GM12878 (cell line): Measurements from ENCODE around the gene NT5C2. TPM values are rescaled to one million over a fixed set of nuclear protein-coding genes. Genes with fewer than 3 reads are reported as not detected.
"Not testable (repeated sequence)": the region's sequence is repeated elsewhere in the genome, so short reads cannot be mapped to it uniquely, and the experiment has no call there.

Experiments
- ATAC-seq: fragments of 200-7000 bp; cut with Tn5 transposase; 3 replicates; pipeline ENCODE4 v1.9.1; 2020; ENCODE audit warnings: mild to moderate bottlenecking, moderate library complexity
- BruUV-seq: library from RNA; stranded (reverse); fragments of 400-500 nt; replicated peaks from 2 replicates; lab custom pipeline; 2021; lab: Mats Ljungman, UMichigan
- CTCF ChIA-PET: fragments of 300-600 bp; sonication (Branson Sonifier 250); formaldehyde crosslinking; extraction: SDS; loops from one replicate; lab custom pipeline; 2021; ENCODE audit warnings: inconsistent platforms; lab: Yijun Ruan, JAX
- POLR2A ChIA-PET: fragments of 350-600 bp; formaldehyde crosslinking; extraction: SDS; loops from one replicate; lab custom pipeline; 2021; ENCODE audit warnings: inconsistent platforms; lab: Charles Lee
- RAD21 ChIA-PET: fragments of 300-600 bp; sonication (Branson Sonifier 250); formaldehyde crosslinking; loops from one replicate; lab custom pipeline; 2023; ENCODE audit warnings: antibody characterized with exemption; ENCODE audit not compliant: unreplicated experiment; lab: Charles Lee
- SMC1A ChIA-PET: fragments of 300-600 bp; sonication (Branson Sonifier 250); formaldehyde crosslinking; loops from one replicate; lab custom pipeline; 2023; ENCODE audit not compliant: unreplicated experiment, uncharacterized antibody; lab: Charles Lee
- DNase-seq: peaks from one replicate; pipeline ENCODE4 v3.0.0-alpha.2; 2011; ENCODE audit warnings: low read depth, low spot score
- FAIRE-seq: peaks from 3 replicates; lab custom pipeline; 2011; peaks lifted over from hg19 to GRCh38; lab: Jason Lieb, UNC
- H2AFZ ChIP-seq: 2 replicates; pipeline ENCODE4 v1.6.0; 2011; ENCODE audit warnings: low read depth, low read length, control low read depth; ENCODE audit not compliant: control insufficient read depth
- H3K27ac ChIP-seq: 2 replicates; pipeline ENCODE4 v1.5.1; 2011; ENCODE audit warnings: control low read depth; ENCODE audit not compliant: control insufficient read depth, insufficient read depth
- H3K27me3 ChIP-seq, 2 experiments: replicated peaks in 1 of 2; 2 replicates each; pipeline versions ENCODE4 v1.6.0 to v1.6.1; 2011; ENCODE audit warnings: low read length in 1 of 2; ENCODE audit not compliant: control insufficient read depth in 2 of 2, insufficient read depth in 2 of 2
- H3K36me3 ChIP-seq, 2 experiments: 2 replicates each; pipeline ENCODE4 v1.5.1; 2011; ENCODE audit warnings: low read length in 1 of 2; ENCODE audit not compliant: control insufficient read depth in 2 of 2, insufficient read depth in 2 of 2
- H3K4me1 ChIP-seq: 2 replicates; pipeline ENCODE4 v1.6.1; 2011; ENCODE audit warnings: mild to moderate bottlenecking, low read length, moderate library complexity, mixed read lengths; ENCODE audit not compliant: control insufficient read depth, insufficient read depth
- H3K4me2 ChIP-seq: 2 replicates; pipeline ENCODE4 v1.6.0; 2011; ENCODE audit warnings: control low read depth; ENCODE audit not compliant: control insufficient read depth, insufficient read depth
- H3K4me3 ChIP-seq: fragments of 200-600 bp; sonication (generic); 2 replicates; pipeline ENCODE4 v1.5.1; 2016
- H3K79me2 ChIP-seq: 2 replicates; pipeline ENCODE4 v1.6.0; 2011; ENCODE audit warnings: low read length; ENCODE audit not compliant: control insufficient read depth, insufficient read depth
- H3K9ac ChIP-seq: 2 replicates; pipeline ENCODE4 v1.8.0; 2011; ENCODE audit warnings: low read length, control low read depth, mixed read lengths; ENCODE audit not compliant: control insufficient read depth, insufficient read depth
- H3K9me3 ChIP-seq: replicated peaks from 3 replicates; pipeline ENCODE4 v1.5.1; 2011; ENCODE audit warnings: mild to moderate bottlenecking, low read length; ENCODE audit not compliant: control insufficient read depth, insufficient read depth
- H4K20me1 ChIP-seq: 2 replicates; pipeline ENCODE4 v1.6.0; 2011; ENCODE audit not compliant: control insufficient read depth, insufficient read depth
- CREB1 ChIP-seq: IDR thresholded peaks from 2 replicates; pipeline ENCODE4 v1.6.1; 2012; ENCODE audit warnings: low read depth, mild to moderate bottlenecking, inconsistent platforms
- GABPA ChIP-seq: IDR thresholded peaks from 2 replicates; pipeline ENCODE4 v1.6.1; 2014; ENCODE audit warnings: antibody characterized with exemption, low read depth, mild to moderate bottlenecking, inconsistent platforms
- HCFC1 ChIP-seq: fragments of 150-350 bp; IDR thresholded peaks from 2 replicates; pipeline ENCODE4 v1.6.1; 2014; ENCODE audit warnings: low read length
- HDAC6 ChIP-seq: fragments of 200-600 bp; sonication (generic); IDR thresholded peaks from one replicate; pipeline ENCODE4 v1.8.0; 2017; ENCODE audit warnings: antibody characterized with exemption; ENCODE audit not compliant: unreplicated experiment
- JUNB ChIP-seq: IDR thresholded peaks from 2 replicates; pipeline ENCODE4 v1.6.1; 2016; ENCODE audit warnings: antibody characterized with exemption, mild to moderate bottlenecking
- LARP7 ChIP-seq: fragments of 450-650 bp; IDR thresholded peaks from 2 replicates; pipeline ENCODE4 v1.6.1; 2017; ENCODE audit warnings: mild to moderate bottlenecking
- NR2F1 ChIP-seq: fragments of 450-650 bp; conservative IDR thresholded peaks from 2 replicates; pipeline ENCODE4 v1.6.1; 2017; ENCODE audit warnings: mild to moderate bottlenecking
- RAD21 ChIP-seq: IDR thresholded peaks from 2 replicates; pipeline ENCODE4 v1.6.1; 2011; ENCODE audit warnings: mild to moderate bottlenecking, low read depth, low read length, moderate library complexity; ENCODE audit not compliant: insufficient read depth
- REST ChIP-seq: IDR thresholded peaks from 2 replicates; pipeline ENCODE4 v1.6.1; 2012; ENCODE audit warnings: mild to moderate bottlenecking, low read depth, low read length
- SIN3A ChIP-seq: IDR thresholded peaks from 2 replicates; pipeline ENCODE4 v1.6.1; 2012; ENCODE audit warnings: low read depth, low read length, improper control_type of control experiment
- WGBS: methylation state at CpG from one replicate; pipeline ENCODE4 v1.1.6; 2016; ENCODE audit warnings: low lambda C conversion rate; ENCODE audit not compliant: insufficient replicate concordance, insufficient coverage; ENCODE audit errors: missing lambda C conversion rate; 5-methylcytosine and 5-hydroxymethylcytosine counted together
- in situ Hi-C: fragments of 300-500 bp; cut with MboI; formaldehyde crosslinking; loops from 9 replicates; pipeline ENCODE4 v1.14.3; 2018; ENCODE audit warnings: mixed read lengths
- intact Hi-C: fragments of 100-400 bp; cut with micrococcal nuclease; formaldehyde crosslinking; loops from one replicate; pipeline ENCODE4 v1.14.2; 2022; ENCODE audit not compliant: unreplicated experiment
- polyA plus RNA-seq, 11 experiments: library from polyadenylated mRNA; depleted of rRNA in 4 of 11; unstranded in 6 of 11; stranded (reverse) in 5 of 11; fragments of >200 nt; fragmentation: Nextera tagmentation in 4 of 11; fragmentation: Illumina TruSeq in 1 of 11; extraction: Ambion mirVana in 4 of 11; extraction: Trizol in 1 of 11; gene quantifications; 1 replicate in 1 of 11; 2 replicates in 10 of 11; pipeline versions ENCODE4 v1.2.1 to v1.2.3, GENCODE V29; 2011 to 2016; ENCODE audit warnings: inconsistent platforms in 2 of 11, missing spikeins in 2 of 11, low read depth in 1 of 11
- total RNA-seq, 4 experiments: library from RNA; depleted of rRNA in 3 of 4; stranded (reverse); fragments of >200 nt in 3 of 4; fragmentation: Illumina TruSeq in 1 of 4; extraction: Trizol in 1 of 4; gene quantifications; 2 replicates each; pipeline versions ENCODE4 v1.2.1 to v1.2.3, GENCODE V29; 2013 to 2021
- TF ChIP-seq, protein P1 (sequence below): IDR thresholded peaks from 2 replicates; pipeline ENCODE4 v1.6.1; 2012; ENCODE audit warnings: low read depth, low read length, improper control_type of control experiment

The NT5C2 gene
- total and polyA plus RNA-seq, 10 of the 15 experiments (the other 5 are each of a cell fraction or from before 2014, with no cell fraction given) = 15.8 to 70.1 (median 56.0) TPM

GRCh38 chr10:103163766-103164403 is 29.2 kb downstream of the NT5C2 start:
- H3K27ac ChIP-seq, DNase-seq, H3K36me3 ChIP-seq, CTCF ChIA-PET, H3K4me3 ChIP-seq, H3K79me2 ChIP-seq, FAIRE-seq, H3K9ac ChIP-seq, in situ Hi-C loops, H3K9me3 ChIP-seq, H3K4me2 ChIP-seq, ATAC-seq, H4K20me1 ChIP-seq, H3K27me3 ChIP-seq, H2AFZ ChIP-seq, BruUV-seq, H3K4me1 ChIP-seq, intact Hi-C loops: not testable (repeated sequence)
- 98% methylated on average over 9 of the region's 9 CpGs for WGBS
- POLR2A ChIA-PET = interaction anchor here (0.7 kb wide), 1 partner anchor 193 kb away, joined by 5 read pairs; no protein-coding TSS in a partner anchor
- RAD21 ChIA-PET = interaction anchor here (0.5 kb wide), 1 partner anchor 263 kb away, joined by 4 read pairs; no protein-coding TSS in a partner anchor
- SMC1A ChIA-PET = interaction anchor here (0.6 to 1.4 kb wide), 2 partner anchors 30 to 39 kb away, joined by 3 to 4 read pairs; no protein-coding TSS in a partner anchor

DNA sequence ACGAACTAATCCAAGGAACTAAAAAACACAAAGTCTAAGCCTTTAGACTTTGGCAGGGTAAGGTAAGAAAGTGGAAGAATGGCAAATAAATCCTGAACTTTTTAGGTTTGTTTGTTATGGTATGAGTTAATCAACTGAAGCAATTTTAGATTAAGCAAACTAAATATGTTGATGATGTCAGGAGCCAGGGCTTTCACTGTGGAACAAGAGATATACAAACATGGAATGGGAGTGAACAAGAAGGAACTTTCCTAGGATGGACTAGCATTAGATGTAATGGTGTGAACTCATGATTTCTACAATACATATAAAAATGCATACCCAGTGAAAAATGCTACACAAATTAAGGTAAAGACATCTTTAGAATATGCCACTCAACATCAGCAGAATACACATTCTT is 35.8 kb downstream of the NT5C2 start:
- DNase-seq = no peak
- H3K27ac ChIP-seq = no peak overlapping the region
- H3K36me3 ChIP-seq = no peaks in the 10 kb centered on the region; a peak in 1 of 4 replicates
- ChIA-PET CTCF (no interaction called here), SMC1A (no interaction called here), RAD21 (no interaction called here), POLR2A (no interaction called here)
- TF ChIP-seq REST (no peak), SIN3A (no peak), HCFC1 (no peak), LARP7 (no peak), JUNB (no peak), RAD21 (no peak), NR2F1 (no peak), HDAC6 (no peak), GABPA (no peak), CREB1 (no peak)
- TF ChIP-seq, protein P1, sequence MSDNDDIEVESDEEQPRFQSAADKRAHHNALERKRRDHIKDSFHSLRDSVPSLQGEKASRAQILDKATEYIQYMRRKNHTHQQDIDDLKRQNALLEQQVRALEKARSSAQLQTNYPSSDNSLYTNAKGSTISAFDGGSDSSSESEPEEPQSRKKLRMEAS = no peak
- no TSS peak for BruUV-seq
- no peak overlapping the region for H3K4me2 ChIP-seq
- ATAC-seq = no peak
- no peak overlapping the region for H3K9ac ChIP-seq
- intact Hi-C loops (no loop called here), in situ Hi-C loops (no loop called here)
- no peak overlapping the region for H2AFZ ChIP-seq
- H3K4me1 ChIP-seq = no peaks in the 10 kb centered on the region
- no peaks in the 10 kb centered on the region for H3K27me3 ChIP-seq
- H4K20me1 ChIP-seq = no peaks in the 10 kb centered on the region
- H3K4me3 ChIP-seq = no peak overlapping the region
- H3K79me2 ChIP-seq = no peaks in the 10 kb centered on the region; the same call in 1 of the 2 replicates
- H3K9me3 ChIP-seq = no peaks in the 10 kb centered on the region
- no peak for FAIRE-seq
- 96% methylated on average over 1 of the region's 1 CpG for WGBS
